Right lobe of liver (tissue), 4 donors: Measurements from ENCODE around the gene CCDC92.

Experiments used
- POLR2A ChIP-seq: fragments of 450-650 bp; IDR thresholded peaks from one replicate; pipeline ENCODE4 v1.6.1; 2017; ENCODE audit warnings: antibody characterized with exemption, mild to moderate bottlenecking
- TF ChIP-seq, protein P1 (sequence below), 4 donors: fragments of 200-600 bp in 3 of 4; fragments of 450-650 bp in 1 of 4; IDR thresholded peaks; one replicate each; pipeline versions ENCODE4 v1.5.1 to v1.8.0; 2016 to 2022; ENCODE audit warnings: antibody characterized with exemption in 4 of 4, mild to moderate bottlenecking in 2 of 4
- donor health status: DM: no; HTN: no; CAD: no.
- donor health status: DM: no; HTN: no; CAD: no.
- donor health status: DM: no; HTN: yes; CAD: no.

GRCh38 chr12:123908884-123909725, 63.5 kb downstream of the CCDC92 start:
- no peak for TF ChIP-seq POLR2A
- TF ChIP-seq, protein P1, sequence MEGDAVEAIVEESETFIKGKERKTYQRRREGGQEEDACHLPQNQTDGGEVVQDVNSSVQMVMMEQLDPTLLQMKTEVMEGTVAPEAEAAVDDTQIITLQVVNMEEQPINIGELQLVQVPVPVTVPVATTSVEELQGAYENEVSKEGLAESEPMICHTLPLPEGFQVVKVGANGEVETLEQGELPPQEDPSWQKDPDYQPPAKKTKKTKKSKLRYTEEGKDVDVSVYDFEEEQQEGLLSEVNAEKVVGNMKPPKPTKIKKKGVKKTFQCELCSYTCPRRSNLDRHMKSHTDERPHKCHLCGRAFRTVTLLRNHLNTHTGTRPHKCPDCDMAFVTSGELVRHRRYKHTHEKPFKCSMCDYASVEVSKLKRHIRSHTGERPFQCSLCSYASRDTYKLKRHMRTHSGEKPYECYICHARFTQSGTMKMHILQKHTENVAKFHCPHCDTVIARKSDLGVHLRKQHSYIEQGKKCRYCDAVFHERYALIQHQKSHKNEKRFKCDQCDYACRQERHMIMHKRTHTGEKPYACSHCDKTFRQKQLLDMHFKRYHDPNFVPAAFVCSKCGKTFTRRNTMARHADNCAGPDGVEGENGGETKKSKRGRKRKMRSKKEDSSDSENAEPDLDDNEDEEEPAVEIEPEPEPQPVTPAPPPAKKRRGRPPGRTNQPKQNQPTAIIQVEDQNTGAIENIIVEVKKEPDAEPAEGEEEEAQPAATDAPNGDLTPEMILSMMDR (IDR thresholded peaks at IDR 0.05): no peak
